Spleen (tissue), 11 donors: ENCODE results near the gene N4BP2L2. TPM values are rescaled to one million over a fixed set of nuclear protein-coding genes. Genes with fewer than 3 reads are reported as not detected.

Experiments used
- DNase-seq: peaks from one replicate; pipeline ENCODE4 v3.0.0-alpha.2; 2020
- H3K27ac ChIP-seq, 8 donors: fragments of 200-600 bp; sonication (generic) in 7 of 8; 1 replicate in 4 of 8; 2 replicates in 4 of 8; pipeline versions ENCODE4 v1.5.0 to v1.8.0; 2016 to 2021; ENCODE audit warnings: inconsistent platforms in 4 of 8, mild to moderate bottlenecking in 4 of 8, moderate library complexity in 1 of 8
- H3K27me3 ChIP-seq, 7 donors: fragments of 200-600 bp; sonication (generic) in 6 of 7; replicated peaks in 1 of 7; 1 replicate in 4 of 7; 2 replicates in 3 of 7; pipeline versions ENCODE4 v1.5.0 to v1.8.0; 2016 to 2021; ENCODE audit warnings: inconsistent platforms in 3 of 7, mild to moderate bottlenecking in 1 of 7
- H3K36me3 ChIP-seq, 6 donors: fragments of 200-600 bp; sonication (generic) in 5 of 6; 1 replicate in 4 of 6; 2 replicates in 2 of 6; pipeline versions ENCODE4 v1.5.0 to v1.8.0; 2016 to 2021; ENCODE audit warnings: inconsistent platforms in 2 of 6
- H3K4me1 ChIP-seq, 6 donors: fragments of 200-600 bp; sonication (generic) in 5 of 6; 1 replicate in 3 of 6; 2 replicates in 3 of 6; pipeline versions ENCODE4 v1.5.0 to v1.8.0; 2016 to 2021; ENCODE audit warnings: inconsistent platforms in 3 of 6
- H3K4me3 ChIP-seq, 8 donors: fragments of 200-600 bp; sonication (generic) in 7 of 8; 1 replicate in 4 of 8; 2 replicates in 4 of 8; pipeline versions ENCODE4 v1.5.0 to v1.8.0; 2016 to 2021; ENCODE audit warnings: inconsistent platforms in 4 of 8, mild to moderate bottlenecking in 4 of 8, moderate library complexity in 2 of 8
- H3K9me3 ChIP-seq, 8 donors: fragments of 200-600 bp; sonication (generic) in 7 of 8; 1 replicate in 4 of 8; 2 replicates in 4 of 8; pipeline versions ENCODE4 v1.5.0 to v1.8.0; 2016 to 2021; ENCODE audit warnings: inconsistent platforms in 4 of 8
- CTCF ChIP-seq, 11 experiments: fragments of 200-600 bp in 7 of 11; fragments of 450-650 bp in 4 of 11; sonication (generic) in 4 of 11; IDR thresholded peaks in 8 of 11; conservative IDR thresholded peaks in 3 of 11; 1 replicate in 7 of 11; 2 replicates in 4 of 11; pipeline versions ENCODE4 v1.4.0 to v1.8.0; 2016 to 2021; ENCODE audit warnings: antibody characterized with exemption in 11 of 11, inconsistent platforms in 4 of 11, mild to moderate bottlenecking in 1 of 11
- POLR2A ChIP-seq, 3 donors: fragments of 450-650 bp; IDR thresholded peaks; one replicate each; pipeline ENCODE4 v1.5.1; 2017; ENCODE audit warnings: antibody characterized with exemption in 3 of 3, mild to moderate bottlenecking in 1 of 3
- POLR2AphosphoS5 ChIP-seq, 3 donors: sonication (generic); formaldehyde crosslinking; IDR thresholded peaks; one replicate each; pipeline ENCODE4 v1.5.1; 2017; ENCODE audit warnings: antibody characterized with exemption in 3 of 3
- WGBS, 5 donors: extraction: QIAGEN DNeasy Blood & Tissue Kit in 3 of 5; methylation state at CpG; one replicate each; pipeline versions ENCODE4 v1.1.5 to v1.1.7; 2013 to 2018; 5-methylcytosine and 5-hydroxymethylcytosine counted together
- intact Hi-C: fragments of 100-400 bp; cut with DNase I; formaldehyde crosslinking; loops from one replicate; pipeline ENCODE4 v1.15.0; 2023; ENCODE audit warnings: low total_unique reads
- polyA plus RNA-seq, 3 donors: library from polyadenylated mRNA; stranded (reverse); fragments of 200-250 nt; gene quantifications; one replicate each; pipeline ENCODE4 v1.2.1, GENCODE V29; 2013
- total RNA-seq, 7 donors: library from RNA; depleted of rRNA in 3 of 7; stranded (reverse); fragments of >200 nt in 3 of 7; fragmentation: NEBNext Ultra II Directional in 4 of 7; extraction: Animal tissue kit (Norgen Biotek cat#: 25700) in 4 of 7; gene quantifications; one replicate each; pipeline versions ENCODE4 v1.1.0 to v1.2.1, GENCODE V29; 2016 to 2021
- donor health status: healthy with polysubstance abuse.
- donor health status: DM: no; HTN: no; CAD: no; lungs with moderate emphysema.
- donor health status: DM: no; HTN: no; CAD: no.
- donor health status: Bipolar disorder and iron deficiency.
- donor health status: healthy.
- donor health status: DM: no; HTN: no; CAD: no.
- donor health status: DM: yes; HTN: yes; CAD: no.

Gene N4BP2L2
- total and polyA plus RNA-seq, 10 donors, result 49.3 to 506 (median 185) TPM

- intact Hi-C loops, result no loop called here
- DNase-seq, result no peak
- Histone ChIP-seq H3K27ac (no peak overlapping the region), H3K9me3 (peaks cover 0 to 13% (median 10%) of the 10 kb centered on the region in 8 donors), H3K4me3 (no peak overlapping the region), H3K27me3 (no peaks in the 10 kb centered on the region), H3K36me3 (peaks cover 0 to 25% (median 0%) of the 10 kb centered on the region in 6 donors), H3K4me1 (peaks cover 0 to 23% (median 13%) of the 10 kb centered on the region in 6 donors)
- TF ChIP-seq POLR2AphosphoS5 (IDR thresholded peaks at IDR 0.05), result no peak
- TF ChIP-seq CTCF (IDR thresholded peaks at IDR 0.05 in 8 of 11, conservative IDR thresholded peaks at IDR 0.05 in 3 of 11), result no peak
- TF ChIP-seq POLR2A (IDR thresholded peaks at IDR 0.05), result no peak
Observed at GRCh38 chr13:32447894-32448623, 90.5 kb downstream of the N4BP2L2 start.

- Histone ChIP-seq H3K9me3 (peaks cover 0 to 8% (median 6%) of the 10 kb centered on the region in 8 donors), H3K36me3 (peaks cover 0 to 18% (median 0%) of the 10 kb centered on the region in 6 donors), H3K4me3 (no peak overlapping the region), H3K27me3 (no peaks in the 10 kb centered on the region), H3K27ac (peak overlapping the region in 2 of 8 donors; percentile 5 to 53), H3K4me1 (peaks cover 0 to 24% (median 13%) of the 10 kb centered on the region in 6 donors)
- no peak for TF ChIP-seq CTCF (IDR thresholded peaks at IDR 0.05 in 8 of 11, conservative IDR thresholded peaks at IDR 0.05 in 3 of 11)
- TF ChIP-seq POLR2AphosphoS5 (IDR thresholded peaks at IDR 0.05), result no peak
- TF ChIP-seq POLR2A (IDR thresholded peaks at IDR 0.05), result no peak
- WGBS, 5 donors, result 39 to 68% (median 54%) methylated on average over 2 of the region's 2 CpGs
- intact Hi-C loops, result no loop called here
- no peak for DNase-seq
Observed at GRCh38 chr13:32446773-32447465, 91.7 kb downstream of the N4BP2L2 start.

- WGBS, 5 donors, result 73 to 98% (median 91%) methylated on average over 3 of the region's 3 CpGs
- TF ChIP-seq POLR2AphosphoS5 (IDR thresholded peaks at IDR 0.05), result no peak
- TF ChIP-seq CTCF (IDR thresholded peaks at IDR 0.05 in 8 of 11, conservative IDR thresholded peaks at IDR 0.05 in 3 of 11), result no peak
- TF ChIP-seq POLR2A (IDR thresholded peaks at IDR 0.05), result no peak
- intact Hi-C loops, result no loop called here
- no peak overlapping the region for H3K4me3 ChIP-seq
- H3K9me3 ChIP-seq, result peaks cover 0 to under 1% (median 0%) of the 10 kb centered on the region in 8 donors
- DNase-seq, result no peak
- H3K36me3 ChIP-seq, result peaks cover 0 to 18% (median 0%) of the 10 kb centered on the region in 6 donors
- peaks cover 0 to 24% (median 13%) of the 10 kb centered on the region in 6 donors for H3K4me1 ChIP-seq
- H3K27ac ChIP-seq, result peak overlapping the region in 2 of 8 donors; percentile 5 to 53
- no peaks in the 10 kb centered on the region for H3K27me3 ChIP-seq
Observed at GRCh38 chr13:32446220-32446619, 92.4 kb downstream of the N4BP2L2 start.

GRCh38 chr13:32445461-32445860 is 93.1 kb downstream of the N4BP2L2 start:
- TF ChIP-seq CTCF (IDR thresholded peaks at IDR 0.05 in 8 of 11, conservative IDR thresholded peaks at IDR 0.05 in 3 of 11), result no peak
- no peak overlapping the region for H3K27ac ChIP-seq
- H3K36me3 ChIP-seq, result peaks cover 0 to 12% (median 0%) of the 10 kb centered on the region in 6 donors
- H3K4me1 ChIP-seq, result peaks cover 0 to 24% (median 13%) of the 10 kb centered on the region in 6 donors
- H3K4me3 ChIP-seq, result no peak overlapping the region
- no peaks in the 10 kb centered on the region for H3K27me3 ChIP-seq
- H3K9me3 ChIP-seq, result no peaks in the 10 kb centered on the region
- 95 to 99% (median 95%) methylated on average over 2 of the region's 2 CpGs for WGBS, 5 donors
- intact Hi-C loops, result no loop called here
- no peak for DNase-seq
